Stimulated activated memory B cell treated with anti-CD40 and anti-IgM and Interleukin-4, amounts not matched to agents 10 μg/mL and 1 μg/mL and 100 μg/mL, for 72 hours (primary cell): Measurements from ENCODE around the gene GZF1.

ENCODE experiments used
- ATAC-seq: fragments of 150-1000 bp; cut with Tn5 transposase; 2 replicates; pipeline ENCODE4 v1.10.0; 2021
- H3K27ac Mint-ChIP-seq: one replicate; pipeline ENCODE4 v1.8.0; 2022; ENCODE audit warnings: mild to moderate bottlenecking, mixed read lengths
- H3K27me3 Mint-ChIP-seq: one replicate; pipeline ENCODE4 v1.8.0; 2022; ENCODE audit warnings: mixed read lengths
- H3K36me3 Mint-ChIP-seq: one replicate; pipeline ENCODE4 v1.8.0; 2022; ENCODE audit warnings: mixed read lengths
- H3K4me1 Mint-ChIP-seq: one replicate; pipeline ENCODE4 v1.8.0; 2022; ENCODE audit warnings: mixed read lengths
- H3K4me3 Mint-ChIP-seq: one replicate; pipeline ENCODE4 v1.8.0; 2022; ENCODE audit warnings: mild to moderate bottlenecking, moderate library complexity, mixed read lengths
- H3K9me3 Mint-ChIP-seq: one replicate; pipeline ENCODE4 v1.8.0; 2022; ENCODE audit warnings: mixed read lengths

GZF1 gene

GRCh38 chr20:23419995-23420901 is 58.3 kb downstream of the GZF1 start:
- peak; percentile 61 for ATAC-seq
- Mint-ChIP-seq H3K9me3 (no peaks in the 10 kb centered on the region), H3K4me3 (peak overlapping the region; percentile 88), H3K36me3 (no peaks in the 10 kb centered on the region), H3K4me1 (peaks cover 17% of the 10 kb centered on the region), H3K27me3 (peaks cover 8% of the 10 kb centered on the region), H3K27ac (peak overlapping the region; percentile 63)

- ATAC-seq: peak; percentile 99
- Mint-ChIP-seq H3K9me3 (no peaks in the 10 kb centered on the region), H3K4me3 (peak within 1 kb of the TSS; percentile 88), H3K27me3 (peaks cover 8% of the 10 kb centered on the region), H3K27ac (peak within 1 kb of the TSS; percentile 63), H3K4me1 (peaks cover 17% of the 10 kb centered on the region), H3K36me3 (no peaks in the 10 kb centered on the region)
Observed at GRCh38 chr20:23420943-23421931, 59.3 kb downstream of the GZF1 start, which contains the start of gene NAPB. Gene NAPB (minus strand): TSS chr20:23421488. CDS start chr20:23421402, 86 bp downstream.
